ENCODE measurements around the gene C2CD2L. TPM values are rescaled to one million over a fixed set of nuclear protein-coding genes. Genes with fewer than 3 reads are reported as not detected.

C2CD2L gene
- polyA plus RNA-seq, 1 of the 3 experiments (the other 2 are of a cell fraction) = 8.6 TPM

DNA sequence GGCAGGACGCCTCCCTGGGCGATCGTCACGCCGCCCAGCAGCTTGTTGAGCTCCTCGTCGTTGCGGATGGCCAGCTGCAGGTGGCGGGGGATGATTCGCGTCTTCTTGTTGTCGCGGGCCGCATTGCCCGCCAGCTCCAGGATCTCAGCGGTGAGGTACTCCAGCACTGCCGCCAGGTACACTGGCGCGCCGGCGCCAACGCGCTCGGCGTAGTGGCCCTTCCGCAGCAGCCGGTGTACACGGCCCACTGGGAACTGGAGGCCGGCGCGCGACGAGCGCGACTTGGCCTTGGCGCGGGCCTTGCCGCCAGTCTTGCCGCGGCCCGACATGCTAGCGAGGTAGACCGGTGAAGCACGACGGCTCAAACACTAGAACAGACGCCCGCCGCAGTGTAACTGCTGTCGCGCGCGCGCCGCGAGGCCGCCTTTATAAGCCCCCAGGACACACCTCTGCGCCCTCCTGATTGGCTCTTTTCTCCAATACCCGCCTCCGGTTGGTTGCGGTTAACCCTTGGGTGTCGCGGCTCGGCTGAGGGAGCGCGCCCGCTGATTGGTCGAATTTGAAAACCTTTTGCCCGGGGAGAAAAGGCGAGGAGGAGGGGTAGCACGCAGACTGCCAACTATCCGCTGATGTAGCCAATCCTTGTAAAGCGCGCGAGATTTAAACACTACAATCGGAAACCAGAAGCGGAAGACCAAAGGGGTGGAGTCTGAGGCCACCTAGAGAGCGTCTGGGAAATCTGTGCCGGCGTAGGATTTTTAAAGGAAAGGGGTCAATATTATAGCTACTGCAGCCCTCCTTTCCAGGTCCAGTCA is 11.9 kb upstream of the C2CD2L start (continued):
- TF ChIP-seq ZBTB33 (IDR thresholded peaks at IDR 0.05; ENCODE audit: borderline replicate concordance, low read depth) (no peak; the same call in 1 of the 2 replicates), CHD2 (IDR thresholded peaks at IDR 0.05; ENCODE audit: low read length, partially characterized antibody) (peak; percentile 96), EZH2phosphoT487 (IDR thresholded peaks at IDR 0.05; ENCODE audit: borderline replicate concordance, low read depth) (no peak), RAD21 (IDR thresholded peaks at IDR 0.05; ENCODE audit: low read length) (peak; percentile 31), MEF2A (IDR thresholded peaks at IDR 0.05; ENCODE audit: borderline replicate concordance, low read depth) (no peak), FOSL2 (IDR thresholded peaks at IDR 0.05; ENCODE audit: borderline replicate concordance, low read depth) (no peak), RFX5 (IDR thresholded peaks at IDR 0.05; ENCODE audit: low read length) (peak; percentile 76), RCOR1 (IDR thresholded peaks at IDR 0.05; ENCODE audit: low read length) (no peak; the same call in 1 of the 2 replicates), MXI1 (IDR thresholded peaks at IDR 0.05; ENCODE audit: low read depth, low read length) (peak; percentile 87), GABPA (IDR thresholded peaks at IDR 0.05; ENCODE audit: low read depth) (peak; percentile 45; the same call in 1 of the 2 replicates), NFIC (IDR thresholded peaks at IDR 0.05; ENCODE audit: borderline replicate concordance) (peak; percentile 51), TAF1 (IDR thresholded peaks at IDR 0.05; ENCODE audit: borderline replicate concordance, low read depth, low read length) (peak; percentile 100), POLR2AphosphoS5 (IDR thresholded peaks at IDR 0.05; ENCODE audit: low read depth, low read length) (peak; percentile 100), PBX3 (IDR thresholded peaks at IDR 0.05) (peak; percentile 63), JUND (IDR thresholded peaks at IDR 0.05) (peak; percentile 29; the same call in 1 of the 2 replicates), ELF1 (IDR thresholded peaks at IDR 0.05) (peak; percentile 74; the same call in 1 of the 2 replicates), CTCF (IDR thresholded peaks at IDR 0.05) (0 out of 2 replicates have a peak, but pooled peaks have one; percentile 14), USF2 (IDR thresholded peaks at IDR 0.05; ENCODE audit: borderline replicate concordance, low read depth, low read length) (no peak), RXRA (IDR thresholded peaks at IDR 0.05; ENCODE audit: borderline replicate concordance, low read depth) (no peak)
- TF ChIP-seq, protein P1, sequence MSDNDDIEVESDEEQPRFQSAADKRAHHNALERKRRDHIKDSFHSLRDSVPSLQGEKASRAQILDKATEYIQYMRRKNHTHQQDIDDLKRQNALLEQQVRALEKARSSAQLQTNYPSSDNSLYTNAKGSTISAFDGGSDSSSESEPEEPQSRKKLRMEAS (IDR thresholded peaks at IDR 0.05; ENCODE audit: low read depth) = peak; percentile 60; the same call in 1 of the 2 replicates

Data from SK-N-SH (cell line).